G401 (cell line): ENCODE results near the gene KLLN. TPM values are rescaled to one million over a fixed set of nuclear protein-coding genes. Genes with fewer than 3 reads are reported as not detected.
"Not testable (repeated sequence)": the region's sequence is repeated elsewhere in the genome, so short reads cannot be mapped to it uniquely, and the experiment has no call there.

ENCODE experiments used
- DNase-seq: peaks from one replicate; pipeline ENCODE4 v3.0.0-alpha.2; 2015; ENCODE audit warnings: low spot score
- in situ Hi-C: cut with HindIII; loops from 2 replicates; pipeline ENCODE4 v1.10.0; 2016; ENCODE audit warnings: low sequenced_read_pairs, mixed read lengths
- total RNA-seq: library from RNA; depleted of rRNA; stranded (reverse); fragments of >200 nt; shearing (Covaris generic); gene quantifications from 2 replicates; pipeline ENCODE4 v1.2.3, GENCODE V29; 2014

The KLLN gene
- total RNA-seq, 1 experiment from 2014 or later, result 0.75 TPM

DNA sequence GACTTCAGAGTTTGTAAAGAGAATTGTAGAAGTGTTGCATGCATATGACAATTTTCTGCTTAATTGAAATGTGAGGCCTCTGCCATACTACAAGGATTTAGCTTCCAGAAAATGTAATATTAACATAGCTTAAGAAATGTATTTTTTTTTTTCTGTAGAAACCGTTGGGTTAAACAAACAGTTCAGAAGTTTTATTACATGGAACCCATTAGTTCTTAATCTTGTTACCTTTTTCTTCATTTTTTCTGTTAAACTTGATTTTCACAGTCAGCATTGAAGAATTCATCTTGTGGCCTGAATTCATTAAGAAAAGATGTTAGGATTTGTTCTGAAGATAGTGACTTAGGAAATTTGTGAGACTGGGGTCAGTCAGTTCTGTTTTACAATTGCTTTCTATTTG is 4.9 kb upstream of the KLLN start:
- in situ Hi-C loops, result no loop called here
- DNase-seq, result no peak

DNA sequence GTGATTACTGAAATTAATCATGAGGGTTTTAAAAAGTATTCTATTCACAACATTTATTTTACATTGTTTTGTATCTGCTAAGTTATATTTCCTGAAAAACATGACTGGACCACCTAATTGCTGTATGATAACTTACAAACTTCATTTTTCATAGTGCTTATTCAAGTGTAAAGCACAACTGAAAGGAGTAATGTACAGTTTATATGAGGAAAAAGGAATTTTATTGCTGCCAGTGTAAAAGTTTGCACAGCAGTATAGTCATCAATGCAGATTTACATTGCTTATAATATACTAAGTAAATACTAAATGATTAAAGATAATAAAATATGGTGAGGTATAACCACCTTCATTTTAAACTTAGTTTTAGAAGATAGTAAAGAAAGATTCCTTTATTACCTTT is 4.1 kb upstream of the KLLN start:
- DNase-seq, result no peak
- in situ Hi-C loops, result no loop called here

DNA sequence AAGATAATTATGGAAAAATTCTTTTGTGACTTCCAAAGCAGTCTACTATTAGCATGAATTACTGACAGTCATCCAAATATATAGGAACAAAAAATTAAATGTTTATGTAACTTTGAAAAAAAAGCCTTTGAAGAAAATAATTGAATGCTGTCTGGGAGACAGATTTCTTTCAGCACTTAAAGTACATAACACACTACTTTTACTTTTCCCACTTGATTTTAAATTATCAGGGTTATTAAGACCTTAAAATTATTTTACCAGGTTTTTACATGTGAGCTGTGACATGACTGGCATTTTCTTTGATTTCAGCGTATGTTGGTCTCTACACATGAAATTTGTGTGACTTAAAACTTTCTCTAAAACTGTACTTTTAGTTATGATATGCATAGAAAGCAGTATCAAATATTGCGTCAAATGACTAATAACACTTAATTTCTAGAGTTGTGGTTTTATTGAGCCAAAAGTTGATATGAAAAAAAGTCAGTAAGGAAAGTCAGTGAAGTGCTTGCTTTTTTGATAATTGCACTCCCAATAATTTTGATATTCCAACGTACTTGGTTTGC is 3.2 kb upstream of the KLLN start:
- in situ Hi-C loops, result no loop called here
- no peak for DNase-seq

DNA sequence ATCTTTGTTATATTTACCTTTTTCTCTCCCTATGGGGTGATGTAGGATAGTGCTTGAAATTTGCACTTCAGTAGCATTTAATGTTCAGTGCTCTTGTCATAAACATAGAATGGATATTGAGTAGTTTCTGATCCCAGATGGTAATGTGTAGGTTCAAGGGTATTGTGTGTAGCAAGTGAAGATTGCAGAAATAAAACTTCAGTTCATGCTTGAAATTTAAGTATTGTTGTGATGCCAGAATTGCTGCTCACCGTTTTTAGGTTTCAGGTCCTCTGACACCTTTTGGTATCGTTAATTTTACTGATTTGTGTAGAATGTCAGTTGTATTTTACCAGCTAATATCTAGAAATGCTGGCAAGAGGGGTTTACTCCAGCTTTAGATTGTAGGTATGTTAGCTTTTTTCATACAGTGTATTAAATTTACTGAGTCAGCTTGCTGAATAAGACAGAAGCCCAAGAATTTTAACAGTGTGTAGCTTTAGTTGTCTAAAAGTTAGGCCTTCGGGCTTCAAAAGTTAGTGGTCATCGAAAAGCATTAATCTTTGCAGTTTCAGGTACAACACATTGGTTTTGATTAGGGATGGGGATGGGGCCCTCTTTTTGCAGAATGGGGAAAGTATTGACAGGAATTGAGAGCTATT is 2.0 kb upstream of the KLLN start:
- no peak for DNase-seq
- in situ Hi-C loops, result no loop called here

DNA sequence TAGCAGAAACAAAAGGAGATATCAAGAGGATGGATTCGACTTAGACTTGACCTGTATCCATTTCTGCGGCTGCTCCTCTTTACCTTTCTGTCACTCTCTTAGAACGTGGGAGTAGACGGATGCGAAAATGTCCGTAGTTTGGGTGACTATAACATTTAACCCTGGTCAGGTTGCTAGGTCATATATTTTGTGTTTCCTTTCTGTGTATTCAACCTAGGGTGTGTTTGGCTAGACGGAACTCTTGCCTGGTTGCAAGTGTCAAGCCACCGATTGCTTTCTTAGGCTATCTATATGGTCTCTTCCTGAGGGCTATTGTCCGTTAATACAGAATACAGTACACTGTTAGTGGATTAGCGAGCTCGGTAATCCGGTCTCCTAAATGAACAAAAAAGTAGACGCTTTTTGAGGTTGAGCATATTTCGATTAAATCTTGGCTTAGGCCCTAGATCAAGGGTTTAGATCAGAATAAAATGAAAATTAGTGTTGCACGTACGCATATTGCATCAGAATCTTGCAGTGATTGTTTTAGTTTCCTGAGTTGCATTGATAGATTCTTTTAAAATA is 1.2 kb upstream of the KLLN start:
- no peak for DNase-seq

DNA sequence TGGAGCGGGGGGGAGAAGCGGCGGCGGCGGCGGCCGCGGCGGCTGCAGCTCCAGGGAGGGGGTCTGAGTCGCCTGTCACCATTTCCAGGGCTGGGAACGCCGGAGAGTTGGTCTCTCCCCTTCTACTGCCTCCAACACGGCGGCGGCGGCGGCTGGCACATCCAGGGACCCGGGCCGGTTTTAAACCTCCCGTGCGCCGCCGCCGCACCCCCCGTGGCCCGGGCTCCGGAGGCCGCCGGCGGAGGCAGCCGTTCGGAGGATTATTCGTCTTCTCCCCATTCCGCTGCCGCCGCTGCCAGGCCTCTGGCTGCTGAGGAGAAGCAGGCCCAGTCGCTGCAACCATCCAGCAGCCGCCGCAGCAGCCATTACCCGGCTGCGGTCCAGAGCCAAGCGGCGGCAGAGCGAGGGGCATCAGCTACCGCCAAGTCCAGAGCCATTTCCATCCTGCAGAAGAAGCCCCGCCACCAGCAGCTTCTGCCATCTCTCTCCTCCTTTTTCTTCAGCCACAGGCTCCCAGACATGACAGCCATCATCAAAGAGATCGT is 690 bp upstream of the KLLN start:
- peak; percentile 58 for DNase-seq
- in situ Hi-C loops, result not testable (repeated sequence)

More for the DNA sequence above, 1.2 kb upstream of the KLLN start:
- in situ Hi-C loops, result no loop called here

DNA sequence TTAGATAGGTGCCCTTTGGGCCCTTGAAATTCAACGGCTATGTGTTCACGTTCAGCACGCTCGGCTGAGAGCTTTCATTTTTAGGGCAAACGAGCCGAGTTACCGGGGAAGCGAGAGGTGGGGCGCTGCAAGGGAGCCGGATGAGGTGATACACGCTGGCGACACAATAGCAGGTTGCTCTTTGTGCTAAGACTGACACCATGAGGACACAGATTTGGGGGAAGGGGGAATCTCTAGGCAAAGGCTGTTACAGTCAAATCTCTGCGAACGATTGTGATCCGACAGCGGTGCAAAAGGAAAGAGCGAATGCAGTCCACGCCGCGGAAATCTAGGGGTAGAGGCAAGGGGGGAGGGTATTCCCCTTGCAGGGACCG is 667 bp downstream of the KLLN start:
- in situ Hi-C loops, result no loop called here

DNA sequence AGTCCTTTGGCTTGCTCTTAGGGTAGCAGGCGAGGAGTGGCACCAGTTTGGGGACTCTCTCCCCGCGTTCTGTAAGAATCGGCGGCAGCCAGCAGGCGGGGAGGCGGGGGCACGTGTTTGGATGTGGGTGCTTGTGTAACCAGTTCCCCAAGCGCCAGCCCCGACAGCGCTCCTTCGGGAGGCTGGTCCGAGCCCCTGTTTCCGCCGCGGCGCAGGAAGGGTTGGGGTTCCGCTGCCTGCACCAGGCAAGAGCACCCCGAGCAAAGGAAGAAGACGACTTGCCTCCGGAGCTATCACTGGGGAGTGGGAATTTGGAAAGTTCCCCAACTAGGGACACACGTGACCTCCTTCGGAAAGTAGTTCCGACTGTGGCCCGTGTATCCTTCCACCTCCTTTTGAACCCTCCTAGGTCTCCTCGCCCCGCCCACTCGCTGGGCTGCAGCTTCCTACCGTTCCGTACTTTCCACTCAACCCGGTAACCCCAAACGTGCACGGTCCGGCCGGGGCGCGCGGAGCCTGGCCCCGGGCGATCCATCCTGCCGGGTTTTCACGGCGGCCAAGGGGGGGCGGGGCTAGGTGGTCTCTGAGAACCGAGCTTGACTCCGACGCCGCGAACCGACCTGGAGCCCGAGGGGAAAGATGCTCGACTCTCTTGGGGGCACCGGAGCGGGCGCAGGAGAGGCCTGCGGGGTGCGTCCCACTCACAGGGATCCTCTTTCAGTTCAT is 1.2 kb downstream of the KLLN start:
- DNase-seq, result peak; percentile 95
- in situ Hi-C loops, result no loop called here

More for the DNA sequence above, 667 bp downstream of the KLLN start:
- DNase-seq, result no peak

DNA sequence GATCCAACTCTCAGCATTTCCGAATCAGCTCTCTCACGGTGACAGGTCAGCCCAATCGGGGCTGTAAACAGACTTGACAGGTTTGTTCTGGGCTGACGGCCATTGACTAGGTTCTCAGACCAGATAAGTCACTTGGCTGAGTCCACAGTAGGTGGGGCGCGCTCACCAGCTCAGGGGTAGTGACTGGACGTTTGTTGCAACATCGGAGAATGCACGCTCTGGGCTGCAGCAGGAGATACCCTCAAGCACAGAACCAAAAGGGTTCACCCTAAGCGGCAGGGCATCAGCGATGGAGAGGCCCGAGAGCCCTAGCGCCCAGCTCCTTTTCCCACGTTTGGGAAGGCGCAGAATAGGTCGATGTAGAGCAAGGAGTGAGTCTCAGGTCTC is 1.8 kb downstream of the KLLN start:
- peak; percentile 86 for DNase-seq

DNA sequence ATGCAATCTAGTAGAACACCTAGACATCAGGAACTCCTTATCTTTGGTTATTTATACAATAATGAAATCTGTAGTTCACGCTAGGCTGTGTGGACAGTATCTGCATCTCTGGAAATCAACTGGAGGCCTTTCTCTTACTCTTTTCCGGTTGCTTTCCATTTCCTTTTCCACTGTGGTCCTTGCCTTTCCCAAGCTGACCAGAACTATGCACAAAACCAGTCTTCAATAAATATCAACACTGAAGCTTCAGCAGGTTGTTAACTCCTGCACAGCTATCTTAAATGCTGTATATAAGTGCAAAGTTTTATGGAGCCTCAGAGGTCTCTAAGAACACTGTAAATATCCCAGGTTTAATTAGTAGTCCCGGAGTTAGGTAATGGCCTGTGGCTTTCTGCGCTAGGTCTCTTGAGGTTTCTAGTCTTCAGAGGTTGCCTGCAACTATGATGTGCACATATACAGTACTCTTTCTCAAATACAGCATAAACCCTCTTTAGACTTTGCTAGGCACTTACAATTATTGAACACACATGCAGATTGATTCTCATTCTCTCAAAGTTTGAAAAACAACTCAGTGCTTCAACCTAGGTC is 2.4 kb downstream of the KLLN start:
- in situ Hi-C loops, result no loop called here
- DNase-seq, result no peak

More for the DNA sequence above, 1.8 kb downstream of the KLLN start:
- in situ Hi-C loops, result no loop called here

DNA sequence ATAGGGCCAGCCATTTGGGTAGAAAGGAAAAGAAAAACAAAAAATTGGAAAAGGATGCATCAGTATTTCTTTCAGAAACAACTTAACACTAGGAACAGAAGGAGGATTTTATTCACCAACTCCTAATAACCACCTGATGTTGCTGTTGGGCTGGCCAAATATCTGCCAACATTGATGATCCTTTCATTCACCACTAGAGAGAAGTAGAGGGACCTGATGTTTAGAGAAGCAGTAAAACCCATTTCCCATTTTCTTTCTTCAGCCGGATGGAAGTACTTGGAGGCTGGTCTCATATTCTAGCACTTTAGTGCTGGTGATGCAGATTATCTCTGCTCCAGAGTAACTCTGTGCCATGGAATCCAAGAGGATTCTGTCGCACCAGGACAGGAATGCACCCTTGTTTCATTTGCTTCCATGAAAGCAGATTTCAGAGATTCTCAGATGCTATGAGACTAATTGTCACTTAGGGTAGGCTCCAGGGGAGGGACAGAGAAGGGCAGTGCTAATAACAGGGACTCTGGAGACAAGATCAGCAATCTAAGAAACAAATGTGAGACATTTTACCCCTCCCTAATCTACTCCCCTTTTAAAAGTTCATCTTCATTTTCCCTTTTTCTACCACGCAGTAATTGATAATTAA is 3.1 kb downstream of the KLLN start:
- DNase-seq, result peak; percentile 75
- in situ Hi-C loops, result no loop called here

DNA sequence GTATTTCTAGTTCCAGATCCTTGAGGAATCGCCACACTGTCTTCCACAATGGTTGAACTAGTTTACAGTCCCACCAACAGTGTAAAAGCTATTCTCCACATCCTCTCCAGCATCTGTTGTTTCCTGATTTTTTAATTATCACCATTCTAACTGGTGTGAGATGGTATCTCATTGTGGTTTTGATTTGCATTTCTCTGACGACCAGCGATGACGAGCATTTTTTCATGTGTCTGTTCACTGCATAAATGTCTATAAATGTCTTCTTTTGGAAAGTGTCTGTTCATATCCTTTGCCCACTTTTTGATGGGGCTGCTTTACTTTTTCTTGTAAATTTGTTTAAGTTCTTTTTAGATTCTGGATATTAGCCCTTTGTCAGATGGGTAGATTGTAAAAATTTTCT is 7.7 kb downstream of the KLLN start:
- in situ Hi-C loops, DNase-seq: not testable (repeated sequence)

DNA sequence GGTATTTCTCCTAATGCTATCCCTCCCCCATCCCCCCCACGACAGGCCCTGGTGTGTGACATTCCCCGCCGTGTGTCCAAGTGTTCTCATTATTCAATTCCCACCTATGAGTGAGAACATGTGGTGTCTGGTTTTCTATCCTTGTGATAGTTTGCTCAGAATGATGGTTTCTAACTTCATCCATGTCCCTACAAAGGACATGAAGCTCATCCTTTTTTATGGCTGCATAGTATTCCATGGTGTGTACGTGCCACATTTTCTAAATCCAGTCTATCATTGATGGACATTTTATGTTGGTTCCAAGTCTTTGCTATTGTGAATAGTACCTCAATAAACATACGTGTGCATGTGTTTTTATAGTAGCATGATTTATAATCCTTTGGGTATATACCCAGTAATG is 8.1 kb downstream of the KLLN start:
- in situ Hi-C loops, DNase-seq: not testable (repeated sequence)

DNA sequence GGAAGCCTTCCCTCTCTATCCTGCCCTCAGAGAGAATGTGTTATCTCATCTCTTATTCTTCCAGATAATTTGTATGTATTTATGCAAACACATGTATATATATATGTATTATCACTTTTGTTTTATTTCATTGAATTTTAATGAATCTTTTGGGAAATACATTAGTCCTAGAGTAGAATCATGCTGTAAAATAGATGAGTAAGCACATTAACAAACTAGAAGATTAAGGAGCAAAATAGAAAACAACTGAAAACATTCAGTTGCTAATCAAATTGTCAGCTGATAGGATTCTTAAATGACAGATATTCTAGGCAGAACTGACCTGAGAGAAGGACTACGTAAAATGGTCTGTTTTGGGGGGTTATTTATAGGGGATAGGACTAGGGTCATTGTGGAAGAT is 11.2 kb downstream of the KLLN start:
- in situ Hi-C loops, result no loop called here
- no peak for DNase-seq

DNA sequence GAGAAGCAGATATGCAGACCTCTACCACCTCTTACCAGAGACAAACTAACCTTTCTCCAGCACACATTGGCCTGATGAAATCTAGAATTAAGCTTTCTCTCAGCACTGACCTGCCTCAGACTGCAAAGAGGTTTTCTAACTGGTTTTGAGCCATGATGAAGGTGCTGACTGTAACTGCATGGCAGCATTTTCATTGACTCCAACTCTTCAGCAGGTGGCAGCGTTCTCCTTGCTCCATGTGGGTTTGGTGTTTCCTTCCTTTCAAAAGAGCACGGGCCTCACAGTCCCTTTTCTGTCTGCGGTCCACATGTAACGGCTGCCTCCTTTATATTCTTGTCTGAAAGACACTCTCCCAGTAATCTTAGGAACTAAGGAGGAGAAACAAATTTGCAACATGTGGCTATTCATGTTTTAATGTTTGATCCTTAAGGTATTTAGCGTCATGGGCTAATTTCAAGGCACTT is 12.6 kb downstream of the KLLN start:
- peak; percentile 93 for DNase-seq
- in situ Hi-C loops, result no loop called here

DNA sequence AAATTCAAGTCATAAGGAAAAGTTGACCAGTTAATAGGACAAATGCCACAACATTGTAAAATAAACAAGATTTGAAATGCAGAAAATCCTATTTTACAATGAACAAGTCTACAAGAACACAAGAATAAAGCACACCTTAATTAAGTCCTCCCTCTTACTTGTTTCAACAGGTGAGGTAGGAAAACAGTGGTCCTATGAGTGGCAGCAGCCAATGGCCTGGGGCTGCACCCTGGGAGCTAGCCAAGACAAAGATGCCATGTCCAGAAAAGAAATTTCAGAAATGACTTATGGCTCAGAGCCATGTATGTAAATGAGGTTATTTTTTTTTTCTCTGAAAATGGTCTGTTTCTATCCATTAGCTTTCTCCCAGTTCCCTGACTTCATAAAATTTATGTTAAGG is 14.3 kb downstream of the KLLN start:
- in situ Hi-C loops, result no loop called here

DNA sequence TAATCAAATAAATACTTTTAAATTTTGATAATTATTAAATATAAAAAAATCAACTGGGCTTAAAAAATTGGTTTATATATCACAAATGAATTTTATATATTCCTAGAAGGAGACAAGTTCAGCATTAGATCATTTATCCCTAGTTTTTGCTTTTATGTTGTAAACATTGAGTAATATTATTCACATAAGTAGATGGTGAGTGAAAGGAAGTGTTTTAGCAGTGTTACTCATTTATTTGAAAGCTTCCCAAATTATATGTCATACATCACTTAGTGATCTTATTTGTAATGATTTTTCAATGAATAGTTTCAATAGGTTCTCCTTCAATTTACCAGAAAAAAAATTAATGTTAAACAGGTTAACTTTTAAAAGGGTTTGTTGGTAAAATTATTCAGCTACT is 15.8 kb downstream of the KLLN start:
- no peak for DNase-seq
- in situ Hi-C loops, result no loop called here

More for the DNA sequence above, 14.3 kb downstream of the KLLN start:
- no peak for DNase-seq

DNA sequence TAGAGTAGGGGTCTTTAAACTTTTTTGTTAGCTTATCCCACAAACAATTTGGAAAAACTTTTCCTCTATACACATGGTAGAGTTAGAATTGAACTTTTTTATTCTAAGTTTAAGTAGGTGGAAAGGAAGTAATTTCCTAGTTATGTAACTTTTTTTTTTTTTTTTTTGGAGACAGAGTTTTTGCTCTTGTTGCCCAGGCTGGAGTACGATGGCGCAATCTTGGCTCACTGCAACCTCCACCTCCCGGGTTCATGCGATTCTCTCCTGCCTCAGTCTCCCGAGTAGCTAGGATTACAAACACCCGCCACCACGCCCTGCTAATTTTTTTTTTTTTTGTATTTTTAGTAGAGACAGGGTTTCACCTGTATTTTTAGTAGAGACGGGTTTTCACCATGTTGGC is 16.6 kb downstream of the KLLN start:
- DNase-seq, in situ Hi-C loops: not testable (repeated sequence)

DNA sequence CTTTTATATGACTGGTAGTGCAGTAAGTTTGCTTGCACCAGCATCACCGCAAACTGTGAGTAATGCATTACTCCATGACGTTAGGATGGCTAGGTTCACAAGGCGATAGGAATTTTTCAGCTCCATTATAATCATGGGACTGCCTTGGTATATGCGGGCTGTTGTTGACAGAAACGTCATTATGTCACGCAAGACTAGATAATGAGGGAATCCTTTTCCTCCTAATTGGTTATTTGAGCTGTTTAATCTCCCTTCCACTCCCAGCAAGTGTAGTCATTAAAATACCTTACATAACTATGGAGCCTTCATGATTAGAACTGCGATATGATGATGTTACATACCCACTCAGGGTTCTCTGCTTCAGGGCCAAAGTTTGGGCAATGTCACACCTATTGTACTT is 17.3 kb downstream of the KLLN start:
- in situ Hi-C loops, result no loop called here
- DNase-seq, result no peak
